HEK293T (cell line): ENCODE measurements around the gene TBL1X.

Experiments used
- BHLHE40 ChIP-seq: fragments of 450-650 bp; IDR thresholded peaks from 2 replicates; pipeline ENCODE4 v1.6.1; 2016; ENCODE audit warnings: mild to moderate bottlenecking, moderate library complexity, borderline replicate concordance
- SP1 ChIP-seq: fragments of 450-650 bp; IDR thresholded peaks from 2 replicates; pipeline ENCODE4 v1.6.1; 2017

DNA sequence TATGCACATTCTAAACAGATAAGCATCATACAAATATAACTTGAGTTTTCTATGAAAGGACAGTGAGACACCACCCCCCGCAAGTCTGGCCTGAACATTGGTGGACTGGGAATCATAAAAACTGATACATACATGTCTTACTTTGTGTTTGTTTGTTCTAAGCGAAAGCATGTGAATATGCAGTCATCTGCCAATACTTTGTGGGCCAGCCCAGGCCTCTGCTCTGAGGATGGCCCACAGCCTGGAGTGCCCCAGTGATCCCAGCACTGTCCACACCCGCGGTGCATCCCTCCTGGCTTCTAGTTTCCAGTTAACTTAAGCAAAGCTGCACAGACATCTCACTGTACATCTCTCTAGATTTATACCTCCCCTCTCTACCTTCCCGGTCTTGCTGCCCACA is 154.3 kb downstream of the TBL1X start:
- no peak for TF ChIP-seq BHLHE40
- no peak for TF ChIP-seq SP1
